HG03442 (cell line): ENCODE results near the gene YY1.

ENCODE experiments used
- ATAC-seq: cut with Tn5 transposase; IDR thresholded peaks from one replicate; pipeline ENCODE4 v1.9.1; 2021; ENCODE audit warnings: mild to moderate bottlenecking, moderate library complexity; ENCODE audit not compliant: unreplicated experiment

The YY1 gene

GRCh38 chr14:100330388-100330931, 91.5 kb downstream of the YY1 start:
- ATAC-seq, result no peak

- ATAC-seq, result no peak
Measured at GRCh38 chr14:100332071-100332639, 93.2 kb downstream of the YY1 start.
